Measurements from ENCODE around the gene TESPA1.
A peak's percentile ranks its signal among the peaks of the same experiment; 100 is the strongest.
"Not testable (repeated sequence)": the region's sequence is repeated elsewhere in the genome, so short reads cannot be mapped to it uniquely, and the experiment has no call there.

The TESPA1 gene

DNA sequence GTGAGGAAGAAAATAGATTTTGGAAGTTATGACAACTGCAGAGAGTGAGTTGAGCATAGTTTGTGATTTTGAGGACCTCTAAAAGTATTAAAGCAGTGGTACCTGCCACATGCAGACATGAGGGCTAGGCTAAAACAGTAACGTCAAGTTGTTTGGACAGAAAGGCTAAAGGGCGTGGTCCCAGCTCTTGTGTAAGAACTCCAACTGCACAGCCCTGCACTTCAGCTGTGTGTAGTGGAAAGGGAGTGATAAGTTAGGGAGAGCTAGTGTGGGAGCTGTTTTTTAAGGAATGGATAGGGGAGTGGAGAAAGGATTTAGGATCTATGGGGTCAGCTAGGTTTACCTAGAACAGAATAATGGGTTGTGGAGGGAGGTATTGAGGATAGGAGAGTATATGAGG is 39.5 kb downstream of the TESPA1 start:
- TF ChIP-seq, protein P1, sequence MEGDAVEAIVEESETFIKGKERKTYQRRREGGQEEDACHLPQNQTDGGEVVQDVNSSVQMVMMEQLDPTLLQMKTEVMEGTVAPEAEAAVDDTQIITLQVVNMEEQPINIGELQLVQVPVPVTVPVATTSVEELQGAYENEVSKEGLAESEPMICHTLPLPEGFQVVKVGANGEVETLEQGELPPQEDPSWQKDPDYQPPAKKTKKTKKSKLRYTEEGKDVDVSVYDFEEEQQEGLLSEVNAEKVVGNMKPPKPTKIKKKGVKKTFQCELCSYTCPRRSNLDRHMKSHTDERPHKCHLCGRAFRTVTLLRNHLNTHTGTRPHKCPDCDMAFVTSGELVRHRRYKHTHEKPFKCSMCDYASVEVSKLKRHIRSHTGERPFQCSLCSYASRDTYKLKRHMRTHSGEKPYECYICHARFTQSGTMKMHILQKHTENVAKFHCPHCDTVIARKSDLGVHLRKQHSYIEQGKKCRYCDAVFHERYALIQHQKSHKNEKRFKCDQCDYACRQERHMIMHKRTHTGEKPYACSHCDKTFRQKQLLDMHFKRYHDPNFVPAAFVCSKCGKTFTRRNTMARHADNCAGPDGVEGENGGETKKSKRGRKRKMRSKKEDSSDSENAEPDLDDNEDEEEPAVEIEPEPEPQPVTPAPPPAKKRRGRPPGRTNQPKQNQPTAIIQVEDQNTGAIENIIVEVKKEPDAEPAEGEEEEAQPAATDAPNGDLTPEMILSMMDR (IDR thresholded peaks at IDR 0.05; ENCODE audit: extremely low read depth, missing control alignments) = no peak
- no peak for DNase-seq (ENCODE audit: low spot score)

DNA sequence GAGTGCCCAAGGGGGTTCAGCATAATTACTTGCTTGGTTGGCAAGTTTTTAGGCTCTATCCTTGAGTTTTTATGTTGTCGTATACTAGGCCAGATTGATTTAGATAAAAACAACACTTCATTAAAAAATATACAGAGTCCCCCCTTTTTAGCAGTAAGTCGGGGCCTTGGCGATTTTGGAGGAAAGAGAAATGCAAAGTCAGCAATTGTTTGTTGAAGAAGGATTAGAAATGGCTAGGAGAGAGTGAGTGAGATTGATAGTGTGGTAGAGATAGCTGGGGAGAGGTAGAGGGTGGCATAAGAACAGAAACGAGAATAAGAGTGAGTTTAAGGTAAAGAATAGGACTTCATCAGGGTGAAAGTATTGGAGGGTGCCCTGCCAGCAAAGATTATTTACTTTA is 41.3 kb downstream of the TESPA1 start:
- not testable (repeated sequence) for DNase-seq (ENCODE audit: low spot score)

DNA sequence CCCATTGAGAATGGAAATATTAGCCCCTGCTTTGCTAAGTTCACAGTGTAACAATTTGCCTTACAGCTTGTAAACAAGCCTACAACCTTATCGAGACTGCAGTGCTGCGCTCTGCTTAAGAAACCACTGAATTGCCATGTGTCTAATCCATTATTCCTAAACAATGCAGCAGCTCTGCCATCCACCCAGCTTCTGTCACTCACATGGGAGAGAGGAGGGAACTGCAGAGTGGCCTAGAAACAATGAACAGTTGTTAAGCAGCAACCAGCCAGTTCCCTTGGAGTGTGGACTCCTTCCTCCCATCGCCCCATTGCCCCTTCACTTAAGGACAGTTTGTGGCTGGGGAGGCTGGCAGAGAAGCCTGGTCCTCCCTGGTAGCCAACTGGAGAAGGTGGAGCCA is 42.9 kb downstream of the TESPA1 start:
- TF ChIP-seq, protein P1 (IDR thresholded peaks at IDR 0.05; ENCODE audit: extremely low read depth, missing control alignments) = no peak
- DNase-seq (ENCODE audit: low spot score) = no peak

DNA sequence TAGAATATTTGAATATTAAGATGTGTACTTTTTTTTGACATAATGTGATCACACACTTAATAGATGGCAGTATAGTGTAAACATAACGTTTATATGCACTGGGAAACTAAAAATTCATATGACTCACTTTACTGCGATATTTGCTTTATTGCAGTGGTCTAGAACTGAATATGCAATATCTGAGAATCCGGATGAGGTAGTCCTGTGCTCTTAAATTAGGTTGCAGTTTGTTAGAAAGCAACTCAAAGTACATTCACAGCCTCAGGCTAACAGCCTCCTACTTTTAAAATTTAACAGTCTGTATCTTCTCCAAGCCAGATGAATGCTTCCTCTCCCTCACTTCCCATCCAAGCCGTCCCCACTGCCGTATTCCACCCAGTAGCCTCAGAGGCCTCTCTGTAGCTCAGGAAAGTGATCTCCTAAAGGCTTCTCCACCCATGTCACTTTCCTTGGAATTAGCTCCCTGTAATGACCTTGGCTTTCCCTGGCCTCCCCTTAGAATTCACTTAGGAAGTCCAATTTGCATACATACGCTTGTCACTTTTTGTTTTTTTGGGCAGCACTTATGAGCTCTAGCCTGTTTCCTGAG is 43.7 kb downstream of the TESPA1 start:
- no peak for DNase-seq (ENCODE audit: low spot score)
- TF ChIP-seq, protein P1 (IDR thresholded peaks at IDR 0.05; ENCODE audit: extremely low read depth, missing control alignments) = no peak

DNA sequence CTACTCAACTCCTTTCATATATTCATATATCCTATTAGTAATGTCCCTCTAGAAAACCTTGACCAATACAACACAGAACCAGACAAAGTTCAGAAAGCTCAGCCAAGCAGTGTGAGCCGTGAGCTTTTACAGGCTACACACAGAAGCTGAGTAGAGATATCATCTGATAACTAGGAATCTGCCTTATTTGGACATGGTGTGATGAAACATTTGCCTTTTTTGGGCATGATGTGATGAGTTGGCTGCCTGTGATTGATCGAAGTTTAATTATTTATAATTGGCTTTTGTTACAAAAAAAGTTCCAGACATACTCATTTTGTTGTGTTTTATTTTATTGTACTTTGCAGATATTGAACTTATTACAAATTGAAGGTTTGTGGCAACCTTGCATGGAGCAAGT is 46.6 kb downstream of the TESPA1 start:
- no peak for DNase-seq (ENCODE audit: low spot score)
- TF ChIP-seq, protein P1 (IDR thresholded peaks at IDR 0.05; ENCODE audit: extremely low read depth, missing control alignments) = no peak

DNA sequence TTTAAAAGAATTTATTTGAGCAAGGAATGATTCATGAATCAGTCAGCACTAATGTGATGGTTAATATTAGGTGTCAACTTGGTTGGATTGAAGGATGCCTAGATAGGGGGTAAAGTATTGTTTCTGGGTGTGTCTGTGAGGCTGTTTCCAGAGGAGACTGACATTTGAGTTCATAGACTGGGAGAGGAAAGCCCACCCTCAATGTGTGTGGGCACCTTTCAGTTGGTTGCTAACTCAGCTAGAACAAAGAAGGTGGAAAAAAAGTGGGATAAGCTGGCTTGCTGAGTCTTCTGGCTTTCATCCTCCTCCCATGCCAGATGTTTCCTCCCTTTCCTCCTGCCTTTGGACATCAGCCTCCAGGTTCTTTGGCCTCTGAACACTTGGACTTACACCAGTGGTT is 47.2 kb downstream of the TESPA1 start:
- TF ChIP-seq, protein P1 (IDR thresholded peaks at IDR 0.05; ENCODE audit: extremely low read depth, missing control alignments) = no peak
- no peak for DNase-seq (ENCODE audit: low spot score)

DNA sequence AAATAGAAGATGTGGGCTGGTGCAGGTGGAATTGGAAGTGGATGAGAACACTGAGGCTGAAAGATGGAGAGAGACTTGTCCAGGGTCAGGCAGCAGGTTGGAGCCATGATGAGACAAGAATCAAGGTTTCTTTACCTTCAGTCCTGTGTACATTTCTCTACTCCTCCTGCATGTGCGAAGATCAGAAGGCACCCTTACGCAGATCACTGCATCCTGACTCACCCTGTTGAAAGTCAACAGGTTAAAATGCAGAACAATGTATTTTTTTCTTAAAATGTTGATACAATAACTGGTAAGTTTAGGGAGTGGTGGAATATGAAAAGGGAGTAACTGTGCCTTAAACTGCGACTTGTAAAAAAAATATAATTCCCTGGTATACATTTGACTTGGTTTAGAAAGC is 47.8 kb downstream of the TESPA1 start:
- DNase-seq (ENCODE audit: low spot score) = no peak
- TF ChIP-seq, protein P1 (IDR thresholded peaks at IDR 0.05; ENCODE audit: extremely low read depth, missing control alignments) = no peak

DNA sequence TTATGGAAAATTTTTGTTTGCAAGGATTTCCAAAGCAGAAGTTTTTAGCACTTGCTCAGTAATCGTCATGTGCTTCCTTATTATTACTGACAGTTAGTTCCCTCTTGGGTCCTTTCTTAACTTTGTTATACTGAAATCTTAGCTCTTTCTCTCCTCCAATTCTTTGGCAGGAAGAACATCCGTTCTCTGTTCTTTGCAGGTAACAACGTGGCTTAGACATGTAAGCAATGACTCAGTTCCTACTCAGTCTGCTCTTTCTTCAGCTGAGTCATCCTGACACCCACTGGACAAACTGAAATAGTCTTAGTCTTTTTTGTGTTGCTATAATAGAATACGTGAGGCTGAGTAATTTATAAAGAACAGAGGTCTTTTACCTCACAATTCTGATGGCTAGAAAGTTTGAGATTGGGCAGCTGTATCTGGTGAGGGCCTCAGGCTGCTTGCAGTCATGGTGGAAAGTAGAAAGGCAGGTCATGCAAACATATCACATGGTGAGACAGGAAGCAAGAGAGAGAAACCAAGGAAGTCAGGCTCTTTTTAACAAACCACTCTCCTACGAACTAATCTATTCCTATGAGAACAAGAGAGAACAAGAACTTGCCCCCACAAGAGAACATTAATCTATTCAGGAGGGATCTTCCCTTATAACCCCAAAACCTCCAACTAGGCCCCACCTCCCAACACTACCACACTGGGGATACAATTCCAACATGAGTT is 49.2 kb downstream of the TESPA1 start:
- TF ChIP-seq, protein P1 (IDR thresholded peaks at IDR 0.05; ENCODE audit: extremely low read depth, missing control alignments) = no peak
- DNase-seq (ENCODE audit: low spot score) = peak; percentile 77
